GM12878 (cell line): ENCODE data around the gene ACOT13. TPM values are rescaled to one million over a fixed set of nuclear protein-coding genes. Genes with fewer than 3 reads are reported as not detected.

Source experiments
- ATAC-seq: fragments of 200-7000 bp; cut with Tn5 transposase; 3 replicates; pipeline ENCODE4 v1.9.1; 2020; ENCODE audit warnings: mild to moderate bottlenecking, moderate library complexity
- BruUV-seq: library from RNA; stranded (reverse); fragments of 400-500 nt; replicated peaks from 2 replicates; lab custom pipeline; 2021; lab: Mats Ljungman, UMichigan
- CTCF ChIA-PET: fragments of 300-600 bp; sonication (Branson Sonifier 250); formaldehyde crosslinking; extraction: SDS; loops from one replicate; lab custom pipeline; 2021; ENCODE audit warnings: inconsistent platforms; lab: Yijun Ruan, JAX
- POLR2A ChIA-PET: fragments of 350-600 bp; formaldehyde crosslinking; extraction: SDS; loops from one replicate; lab custom pipeline; 2021; ENCODE audit warnings: inconsistent platforms; lab: Charles Lee
- RAD21 ChIA-PET: fragments of 300-600 bp; sonication (Branson Sonifier 250); formaldehyde crosslinking; loops from one replicate; lab custom pipeline; 2023; ENCODE audit warnings: antibody characterized with exemption; ENCODE audit not compliant: unreplicated experiment; lab: Charles Lee
- SMC1A ChIA-PET: fragments of 300-600 bp; sonication (Branson Sonifier 250); formaldehyde crosslinking; loops from one replicate; lab custom pipeline; 2023; ENCODE audit not compliant: unreplicated experiment, uncharacterized antibody; lab: Charles Lee
- DNase-seq: peaks from one replicate; pipeline ENCODE4 v3.0.0-alpha.2; 2011; ENCODE audit warnings: low read depth, low spot score
- FAIRE-seq: peaks from 3 replicates; lab custom pipeline; 2011; peaks lifted over from hg19 to GRCh38; lab: Jason Lieb, UNC
- H2AFZ ChIP-seq: 2 replicates; pipeline ENCODE4 v1.6.0; 2011; ENCODE audit warnings: low read depth, low read length, control low read depth; ENCODE audit not compliant: control insufficient read depth
- H3K27ac ChIP-seq: 2 replicates; pipeline ENCODE4 v1.5.1; 2011; ENCODE audit warnings: control low read depth; ENCODE audit not compliant: control insufficient read depth, insufficient read depth
- H3K27me3 ChIP-seq, 2 experiments: replicated peaks in 1 of 2; 2 replicates each; pipeline versions ENCODE4 v1.6.0 to v1.6.1; 2011; ENCODE audit warnings: low read length in 1 of 2; ENCODE audit not compliant: control insufficient read depth in 2 of 2, insufficient read depth in 2 of 2
- H3K36me3 ChIP-seq, 2 experiments: 2 replicates each; pipeline ENCODE4 v1.5.1; 2011; ENCODE audit warnings: low read length in 1 of 2; ENCODE audit not compliant: control insufficient read depth in 2 of 2, insufficient read depth in 2 of 2
- H3K4me1 ChIP-seq: 2 replicates; pipeline ENCODE4 v1.6.1; 2011; ENCODE audit warnings: mild to moderate bottlenecking, low read length, moderate library complexity, mixed read lengths; ENCODE audit not compliant: control insufficient read depth, insufficient read depth
- H3K4me2 ChIP-seq: 2 replicates; pipeline ENCODE4 v1.6.0; 2011; ENCODE audit warnings: control low read depth; ENCODE audit not compliant: control insufficient read depth, insufficient read depth
- H3K4me3 ChIP-seq: fragments of 200-600 bp; sonication (generic); 2 replicates; pipeline ENCODE4 v1.5.1; 2016
- H3K79me2 ChIP-seq: 2 replicates; pipeline ENCODE4 v1.6.0; 2011; ENCODE audit warnings: low read length; ENCODE audit not compliant: control insufficient read depth, insufficient read depth
- H3K9ac ChIP-seq: 2 replicates; pipeline ENCODE4 v1.8.0; 2011; ENCODE audit warnings: low read length, control low read depth, mixed read lengths; ENCODE audit not compliant: control insufficient read depth, insufficient read depth
- H3K9me3 ChIP-seq: replicated peaks from 3 replicates; pipeline ENCODE4 v1.5.1; 2011; ENCODE audit warnings: mild to moderate bottlenecking, low read length; ENCODE audit not compliant: control insufficient read depth, insufficient read depth
- H4K20me1 ChIP-seq: 2 replicates; pipeline ENCODE4 v1.6.0; 2011; ENCODE audit not compliant: control insufficient read depth, insufficient read depth
- ATF7 ChIP-seq: fragments of 450-650 bp; IDR thresholded peaks from 2 replicates; pipeline ENCODE4 v1.6.1; 2016; ENCODE audit warnings: low read depth, mild to moderate bottlenecking
- CHD4 ChIP-seq: fragments of 200-600 bp; sonication (generic); IDR thresholded peaks from 2 replicates; pipeline ENCODE4 v1.6.1; 2016; ENCODE audit warnings: mild to moderate bottlenecking
- IKZF2 ChIP-seq, 2 experiments: fragments of 450-650 bp; IDR thresholded peaks; 2 replicates each; pipeline ENCODE4 v1.6.1; 2017; ENCODE audit warnings: mild to moderate bottlenecking in 2 of 2, moderate library complexity in 2 of 2
- KDM1A ChIP-seq: fragments of 200-600 bp; sonication (generic); IDR thresholded peaks from 2 replicates; pipeline ENCODE4 v1.6.1; 2016; ENCODE audit warnings: borderline replicate concordance
- MAX ChIP-seq: IDR thresholded peaks from 2 replicates; pipeline ENCODE4 v1.6.1; 2012; ENCODE audit warnings: low read depth, low read length, improper control_type of control experiment
- MTA3 ChIP-seq: IDR thresholded peaks from 2 replicates; pipeline ENCODE4 v1.6.1; 2012; ENCODE audit warnings: low read length, inconsistent platforms, borderline replicate concordance
- NR2C2 ChIP-seq: IDR thresholded peaks from 2 replicates; pipeline ENCODE4 v1.6.1; 2011; ENCODE audit warnings: borderline replicate concordance, low read depth; ENCODE audit not compliant: control insufficient read depth, insufficient read length
- POLR2A ChIP-seq: IDR thresholded peaks from 2 replicates; pipeline ENCODE4 v1.6.1; 2011; ENCODE audit warnings: low read depth, mild to moderate bottlenecking, low read length
- POLR2AphosphoS5 ChIP-seq: IDR thresholded peaks from 2 replicates; pipeline ENCODE4 v1.6.1; 2011; ENCODE audit warnings: mild to moderate bottlenecking, low read length, inconsistent platforms
- RELA ChIP-seq: fragments of 450-650 bp; IDR thresholded peaks from 2 replicates; pipeline ENCODE4 v1.8.0; 2014; ENCODE audit warnings: borderline replicate concordance; ENCODE audit not compliant: partially characterized antibody
- RFX5 ChIP-seq: IDR thresholded peaks from 2 replicates; pipeline ENCODE4 v1.6.1; 2011; ENCODE audit warnings: low read depth, low read length, improper control_type of control experiment
- SIN3A ChIP-seq: IDR thresholded peaks from 2 replicates; pipeline ENCODE4 v1.6.1; 2012; ENCODE audit warnings: low read depth, low read length, improper control_type of control experiment
- SP1 ChIP-seq: IDR thresholded peaks from one replicate; pipeline ENCODE4 v1.6.1; 2011; ENCODE audit warnings: low read depth, low read length
- SREBF1 ChIP-seq: IDR thresholded peaks from 2 replicates; pipeline ENCODE4 v1.6.1; 2012; ENCODE audit warnings: mild to moderate bottlenecking, low read length
- TAF1 ChIP-seq: IDR thresholded peaks from 2 replicates; pipeline ENCODE4 v1.6.1; 2011; ENCODE audit warnings: mild to moderate bottlenecking, low read depth, low read length, borderline replicate concordance
- WRNIP1 ChIP-seq: IDR thresholded peaks from 2 replicates; pipeline ENCODE4 v1.6.1; 2011; ENCODE audit warnings: low read depth, low read length, improper control_type of control experiment, borderline replicate concordance
- YBX1 ChIP-seq: fragments of 450-650 bp; IDR thresholded peaks from 2 replicates; pipeline ENCODE4 v1.6.1; 2016; ENCODE audit warnings: antibody characterized with exemption
- ZNF274 ChIP-seq: IDR thresholded peaks from one replicate; pipeline ENCODE4 v1.8.0; 2011; ENCODE audit not compliant: insufficient read length, insufficient read depth
- in situ Hi-C: fragments of 300-500 bp; cut with MboI; formaldehyde crosslinking; loops from 9 replicates; pipeline ENCODE4 v1.14.3; 2018; ENCODE audit warnings: mixed read lengths
- intact Hi-C: fragments of 100-400 bp; cut with micrococcal nuclease; formaldehyde crosslinking; loops from one replicate; pipeline ENCODE4 v1.14.2; 2022; ENCODE audit not compliant: unreplicated experiment
- polyA plus RNA-seq, 11 experiments: library from polyadenylated mRNA; depleted of rRNA in 4 of 11; unstranded in 6 of 11; stranded (reverse) in 5 of 11; fragments of >200 nt; fragmentation: Nextera tagmentation in 4 of 11; fragmentation: Illumina TruSeq in 1 of 11; extraction: Ambion mirVana in 4 of 11; extraction: Trizol in 1 of 11; gene quantifications; 1 replicate in 1 of 11; 2 replicates in 10 of 11; pipeline versions ENCODE4 v1.2.1 to v1.2.3, GENCODE V29; 2011 to 2016; ENCODE audit warnings: inconsistent platforms in 2 of 11, missing spikeins in 2 of 11, low read depth in 1 of 11
- total RNA-seq, 4 experiments: library from RNA; depleted of rRNA in 3 of 4; stranded (reverse); fragments of >200 nt in 3 of 4; fragmentation: Illumina TruSeq in 1 of 4; extraction: Trizol in 1 of 4; gene quantifications; 2 replicates each; pipeline versions ENCODE4 v1.2.1 to v1.2.3, GENCODE V29; 2013 to 2021
- TF ChIP-seq, protein P1 (sequence below): IDR thresholded peaks from 2 replicates; pipeline ENCODE4 v1.6.1; 2011; ENCODE audit warnings: borderline replicate concordance, low read depth, mild to moderate bottlenecking, moderate library complexity, low read length; ENCODE audit not compliant: insufficient read depth, poor library complexity, severe bottlenecking

ACOT13 gene
- total and polyA plus RNA-seq, 10 of the 15 experiments (the other 5 are each of a cell fraction or from before 2014, with no cell fraction given) = 6.0 to 60.6 (median 36.6) TPM

DNA sequence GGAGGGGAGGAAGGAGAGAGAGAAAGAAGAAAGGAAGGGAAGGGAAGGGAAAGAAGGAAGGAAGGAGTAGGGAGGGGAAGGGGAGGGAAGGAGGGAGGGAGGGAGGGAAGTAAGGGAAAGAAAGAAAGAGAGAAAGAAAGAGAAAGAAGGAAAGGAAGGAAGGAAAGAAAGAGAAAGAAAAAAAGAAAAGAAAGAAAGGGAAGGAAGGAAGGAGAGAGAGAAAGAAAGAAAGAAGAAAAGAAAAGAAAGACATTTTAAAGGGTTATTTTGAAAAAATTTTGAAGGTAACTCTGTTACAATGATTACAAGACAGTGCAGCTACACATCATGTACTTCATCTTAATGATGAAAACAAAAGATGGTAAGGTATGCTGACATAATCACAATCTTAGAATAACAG, 24.8 kb upstream of the ACOT13 start:
- ChIA-PET CTCF (no interaction called here), SMC1A (no interaction called here), POLR2A (no interaction called here), RAD21 (no interaction called here)
- in situ Hi-C loops (loop anchor here (5.0 kb wide), 1 partner anchor 50 kb away; no protein-coding TSS in a partner anchor), intact Hi-C loops (no loop called here)
- no peaks in the 10 kb centered on the region for H3K79me2 ChIP-seq
- H4K20me1 ChIP-seq = no peaks in the 10 kb centered on the region
- no peaks in the 10 kb centered on the region for H3K36me3 ChIP-seq
- BruUV-seq = no TSS peak
- no peaks in the 10 kb centered on the region for H3K27me3 ChIP-seq
- no peak for ATAC-seq
- no peak overlapping the region for H2AFZ ChIP-seq
- no peaks in the 10 kb centered on the region; the same call in 2 of the 3 replicates for H3K9me3 ChIP-seq
- H3K4me2 ChIP-seq = no peak overlapping the region
- peaks cover 6% of the 10 kb centered on the region for H3K4me1 ChIP-seq
- no peak overlapping the region for H3K9ac ChIP-seq
- TF ChIP-seq MTA3 (no peak), NR2C2 (no peak), POLR2A (no peak), ZNF274 (no peak), POLR2AphosphoS5 (no peak), ATF7 (no peak), RFX5 (no peak), TAF1 (no peak), YBX1 (no peak), SP1 (no peak), IKZF2 (IDR thresholded peaks at IDR 0.05) (no peak), RELA (no peak), CHD4 (no peak), SREBF1 (no peak), KDM1A (no peak), SIN3A (no peak), WRNIP1 (no peak), MAX (no peak)
- TF ChIP-seq, protein P1, sequence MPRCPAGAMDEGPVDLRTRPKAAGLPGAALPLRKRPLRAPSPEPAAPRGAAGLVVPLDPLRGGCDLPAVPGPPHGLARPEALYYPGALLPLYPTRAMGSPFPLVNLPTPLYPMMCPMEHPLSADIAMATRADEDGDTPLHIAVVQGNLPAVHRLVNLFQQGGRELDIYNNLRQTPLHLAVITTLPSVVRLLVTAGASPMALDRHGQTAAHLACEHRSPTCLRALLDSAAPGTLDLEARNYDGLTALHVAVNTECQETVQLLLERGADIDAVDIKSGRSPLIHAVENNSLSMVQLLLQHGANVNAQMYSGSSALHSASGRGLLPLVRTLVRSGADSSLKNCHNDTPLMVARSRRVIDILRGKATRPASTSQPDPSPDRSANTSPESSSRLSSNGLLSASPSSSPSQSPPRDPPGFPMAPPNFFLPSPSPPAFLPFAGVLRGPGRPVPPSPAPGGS = no peak
- TF ChIP-seq, all 136 proteins: peak for 0
- no peak overlapping the region for H3K4me3 ChIP-seq
- FAIRE-seq (no peak), DNase-seq (no peak)
- H3K27ac ChIP-seq = no peak overlapping the region
